ENCODE data around the gene RFX6. TPM values are rescaled to one million over a fixed set of nuclear protein-coding genes. Genes with fewer than 3 reads are reported as not detected.

The RFX6 gene
- total RNA-seq, 3 donors from 2014 or later, result under 0.01 to 1.8 TPM; not detected in 1

DNA sequence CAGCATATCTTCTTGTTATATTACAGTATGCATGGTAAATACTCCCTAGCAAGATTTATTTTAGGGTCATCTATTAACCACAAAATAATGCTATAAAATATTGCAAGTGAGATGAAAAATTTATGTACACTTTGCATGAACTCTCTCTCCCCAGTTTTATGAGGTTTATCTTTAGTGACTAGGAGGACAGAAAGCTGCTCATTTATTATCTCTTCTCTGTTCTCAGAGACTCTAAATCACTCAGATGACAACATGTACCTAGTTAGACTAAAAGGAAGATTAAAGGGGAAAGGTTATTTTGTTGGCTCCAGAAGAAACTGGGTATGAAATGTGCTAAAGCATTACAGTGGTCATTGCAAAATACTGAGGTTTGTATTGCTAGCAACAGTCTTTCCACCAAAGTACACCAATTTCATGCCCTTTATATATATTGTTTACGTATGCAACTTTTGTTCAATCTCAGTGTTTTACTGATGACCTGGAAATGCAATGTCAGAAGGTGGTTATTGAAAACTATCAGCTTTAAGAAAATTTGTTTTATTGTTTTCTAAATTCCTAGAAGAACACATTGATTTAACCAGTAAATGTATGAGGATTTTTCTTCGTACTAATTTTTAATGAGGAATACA is 11.8 kb downstream of the RFX6 start:
- Histone ChIP-seq H3K4me1 (no peaks in the 10 kb centered on the region), H3K27ac (no peak overlapping the region), H3K36me3 (no peaks in the 10 kb centered on the region), H3K9me3 (no peaks in the 10 kb centered on the region), H3K4me3 (no peak overlapping the region), H3K27me3 (no peaks in the 10 kb centered on the region)
- TF ChIP-seq, protein P1, sequence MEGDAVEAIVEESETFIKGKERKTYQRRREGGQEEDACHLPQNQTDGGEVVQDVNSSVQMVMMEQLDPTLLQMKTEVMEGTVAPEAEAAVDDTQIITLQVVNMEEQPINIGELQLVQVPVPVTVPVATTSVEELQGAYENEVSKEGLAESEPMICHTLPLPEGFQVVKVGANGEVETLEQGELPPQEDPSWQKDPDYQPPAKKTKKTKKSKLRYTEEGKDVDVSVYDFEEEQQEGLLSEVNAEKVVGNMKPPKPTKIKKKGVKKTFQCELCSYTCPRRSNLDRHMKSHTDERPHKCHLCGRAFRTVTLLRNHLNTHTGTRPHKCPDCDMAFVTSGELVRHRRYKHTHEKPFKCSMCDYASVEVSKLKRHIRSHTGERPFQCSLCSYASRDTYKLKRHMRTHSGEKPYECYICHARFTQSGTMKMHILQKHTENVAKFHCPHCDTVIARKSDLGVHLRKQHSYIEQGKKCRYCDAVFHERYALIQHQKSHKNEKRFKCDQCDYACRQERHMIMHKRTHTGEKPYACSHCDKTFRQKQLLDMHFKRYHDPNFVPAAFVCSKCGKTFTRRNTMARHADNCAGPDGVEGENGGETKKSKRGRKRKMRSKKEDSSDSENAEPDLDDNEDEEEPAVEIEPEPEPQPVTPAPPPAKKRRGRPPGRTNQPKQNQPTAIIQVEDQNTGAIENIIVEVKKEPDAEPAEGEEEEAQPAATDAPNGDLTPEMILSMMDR (IDR thresholded peaks at IDR 0.05), result no peak
- TF ChIP-seq POLR2AphosphoS5 (IDR thresholded peaks at IDR 0.05) (no peak), POLR2A (IDR thresholded peaks at IDR 0.05) (no peak)
- no peak for DNase-seq (ENCODE audit: low spot score in 2 of 2)
- intact Hi-C loops (cut with DNase I; ENCODE audit: low total_unique reads), result no loop called here

DNA sequence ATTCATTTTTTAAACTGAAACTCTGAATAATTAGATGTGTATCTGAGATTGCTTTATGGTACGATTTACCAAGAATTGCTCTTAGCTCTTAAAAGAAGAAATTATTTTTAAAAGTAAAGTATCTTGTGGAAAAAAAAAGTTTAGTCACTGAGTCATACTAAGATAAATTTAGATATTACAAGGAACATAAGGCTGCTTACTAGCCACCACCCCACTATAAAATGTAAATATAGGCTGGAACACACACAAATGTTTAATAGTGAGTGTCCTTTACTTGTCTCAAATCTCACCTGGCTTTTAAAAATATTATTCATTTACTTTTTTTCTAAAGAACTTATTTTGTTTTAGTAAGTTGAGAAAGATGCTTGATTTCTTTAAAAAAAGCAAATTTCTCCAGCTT is 17.6 kb downstream of the RFX6 start:
- H3K9me3 ChIP-seq, result no peaks in the 10 kb centered on the region
- no peak overlapping the region for H3K4me3 ChIP-seq
- no peak overlapping the region for H3K27ac ChIP-seq
- no peaks in the 10 kb centered on the region for H3K36me3 ChIP-seq
- no peaks in the 10 kb centered on the region for H3K4me1 ChIP-seq
- no peak for TF ChIP-seq POLR2AphosphoS5 (IDR thresholded peaks at IDR 0.05)
- TF ChIP-seq, protein P1 (IDR thresholded peaks at IDR 0.05), result no peak
- no peak for TF ChIP-seq POLR2A (IDR thresholded peaks at IDR 0.05)
- intact Hi-C loops (cut with DNase I; ENCODE audit: low total_unique reads), result no loop called here
- DNase-seq (ENCODE audit: low spot score in 2 of 2), result no peak
- no peaks in the 10 kb centered on the region for H3K27me3 ChIP-seq

DNA sequence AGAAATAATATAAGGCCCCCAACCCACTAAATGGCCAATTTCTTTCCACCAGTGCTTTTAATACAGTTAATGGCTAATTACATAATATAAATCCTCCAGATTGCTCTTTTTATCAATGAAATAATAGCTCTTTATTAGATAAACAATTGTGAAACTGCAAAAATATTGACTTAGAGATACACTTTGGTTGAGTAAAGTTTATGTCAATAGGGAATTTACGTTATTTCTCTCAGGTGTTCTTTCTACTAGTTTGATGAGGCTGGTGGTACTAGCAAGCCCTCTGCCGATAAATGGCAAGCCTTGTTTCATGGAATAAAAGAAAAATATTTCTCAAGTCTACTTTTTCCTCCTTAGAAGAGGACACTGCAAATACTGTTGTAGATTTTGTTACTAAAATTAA is 18.9 kb downstream of the RFX6 start:
- TF ChIP-seq POLR2AphosphoS5 (IDR thresholded peaks at IDR 0.05) (no peak), POLR2A (IDR thresholded peaks at IDR 0.05) (no peak)
- TF ChIP-seq, protein P1 (IDR thresholded peaks at IDR 0.05), result no peak
- Histone ChIP-seq H3K9me3 (no peaks in the 10 kb centered on the region), H3K4me1 (no peaks in the 10 kb centered on the region), H3K27me3 (no peaks in the 10 kb centered on the region), H3K27ac (no peak overlapping the region), H3K36me3 (no peaks in the 10 kb centered on the region), H3K4me3 (no peak overlapping the region)
- intact Hi-C loops (cut with DNase I; ENCODE audit: low total_unique reads), result no loop called here
- no peak for DNase-seq (ENCODE audit: low spot score in 2 of 2)

DNA sequence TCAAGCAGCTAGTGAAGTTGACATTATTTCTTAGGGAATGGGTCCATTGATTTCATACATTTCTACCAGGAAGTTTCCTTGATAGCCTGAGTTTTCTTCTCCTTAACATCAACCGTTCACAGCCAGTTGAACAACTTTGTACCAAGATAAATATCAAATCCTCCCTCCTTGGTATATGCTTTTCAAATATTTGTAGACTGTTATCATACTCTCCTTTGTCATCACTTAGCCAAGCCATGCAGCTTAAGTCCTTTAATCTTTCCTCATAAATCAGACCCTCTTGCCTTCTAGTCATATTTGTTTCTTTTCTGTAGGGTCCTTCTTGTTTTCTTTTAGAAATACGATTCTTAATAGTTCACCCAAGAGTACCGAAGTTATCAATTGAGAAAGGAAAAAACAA is 25.6 kb downstream of the RFX6 start:
- H3K9me3 ChIP-seq, result peaks cover 0 to 10% of the 10 kb centered on the region in 2 donors
- H3K27ac ChIP-seq, result no peak overlapping the region
- no peaks in the 10 kb centered on the region for H3K4me1 ChIP-seq
- no peak for DNase-seq (ENCODE audit: low spot score in 2 of 2)
- no peaks in the 10 kb centered on the region for H3K27me3 ChIP-seq
- no peak overlapping the region for H3K4me3 ChIP-seq
- intact Hi-C loops (cut with DNase I; ENCODE audit: low total_unique reads), result no loop called here
- H3K36me3 ChIP-seq, result no peaks in the 10 kb centered on the region
- TF ChIP-seq, protein P1 (IDR thresholded peaks at IDR 0.05), result no peak
- TF ChIP-seq POLR2A (IDR thresholded peaks at IDR 0.05) (no peak), POLR2AphosphoS5 (IDR thresholded peaks at IDR 0.05) (no peak)

DNA sequence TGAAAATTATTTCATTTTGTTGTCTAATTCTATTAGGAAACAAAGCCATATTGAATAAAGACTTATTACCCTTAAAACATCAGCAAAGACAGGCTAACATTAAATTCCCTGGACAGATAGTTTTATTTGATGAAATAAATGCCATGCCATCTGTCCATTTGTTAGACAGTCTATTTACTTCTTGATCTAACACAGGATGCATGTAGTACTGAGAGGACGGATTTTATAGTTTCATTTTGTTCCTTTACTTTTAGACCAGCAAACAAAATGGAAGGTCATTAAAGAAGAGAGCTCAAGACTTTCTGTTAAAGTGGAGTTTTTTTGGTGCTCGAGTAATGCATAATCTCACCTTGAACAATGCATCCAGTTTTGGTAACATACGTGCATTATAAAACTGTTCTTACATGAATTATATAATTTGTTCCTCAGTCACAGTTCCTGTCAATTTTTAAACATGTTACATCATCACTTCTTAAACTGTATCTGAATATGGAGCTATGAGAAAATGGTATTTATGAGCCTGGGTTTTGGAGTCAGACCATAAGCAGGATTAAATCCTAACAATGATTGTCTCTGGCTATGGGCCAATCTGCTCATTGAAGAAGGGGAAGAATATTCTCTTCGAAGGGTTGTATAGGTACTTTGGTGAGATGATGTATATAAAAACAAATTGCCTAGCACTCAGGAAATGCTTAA is 46.0 kb downstream of the RFX6 start:
- Histone ChIP-seq H3K27me3 (no peaks in the 10 kb centered on the region), H3K9me3 (no peaks in the 10 kb centered on the region), H3K27ac (no peak overlapping the region), H3K4me1 (no peaks in the 10 kb centered on the region), H3K4me3 (no peak overlapping the region), H3K36me3 (no peaks in the 10 kb centered on the region)
- no peak for DNase-seq (ENCODE audit: low spot score in 2 of 2)
- intact Hi-C loops (cut with DNase I; ENCODE audit: low total_unique reads), result no loop called here
- TF ChIP-seq POLR2AphosphoS5 (IDR thresholded peaks at IDR 0.05) (no peak), POLR2A (IDR thresholded peaks at IDR 0.05) (no peak)
- TF ChIP-seq, protein P1 (IDR thresholded peaks at IDR 0.05), result no peak
